OCI-LY3 (cell line): ENCODE measurements around the gene NDC1.
"Not testable (repeated sequence)": the region's sequence is repeated elsewhere in the genome, so short reads cannot be mapped to it uniquely, and the experiment has no call there.

Experiments
- H2AFZ ChIP-seq: fragments of 200-600, 300-600 bp; shearing (Covaris generic); 2 replicates; pipeline ENCODE4 v1.6.0; 2014; ENCODE audit warnings: antibody characterized with exemption, low read depth, low read length
- H3K27ac ChIP-seq: fragments of 200-600, 300-600 bp; sonication (generic); 2 replicates; pipeline ENCODE4 v1.5.1; 2014; ENCODE audit warnings: mild to moderate bottlenecking, low read length, moderate library complexity, mixed read lengths
- H3K27me3 ChIP-seq: fragments of 200-600, 300-600 bp; sonication (generic); 2 replicates; pipeline ENCODE4 v1.6.1; 2014; ENCODE audit warnings: low read depth, low read length, mixed read lengths
- H3K36me3 ChIP-seq: fragments of 200-600, 300-600 bp; sonication (generic); replicated peaks from 2 replicates; pipeline ENCODE3; 2014; ENCODE audit warnings: low read depth, low read length, mixed read lengths
- H3K4me1 ChIP-seq: fragments of 300-600, 200-600 bp; sonication (generic); 2 replicates; pipeline ENCODE4 v1.6.1; 2014; ENCODE audit warnings: low read length, mixed read lengths
- H3K4me2 ChIP-seq: fragments of 200-600, 300-600 bp; sonication (generic); 2 replicates; pipeline ENCODE4 v1.6.1; 2014; ENCODE audit warnings: low read length, mixed read lengths
- H3K4me3 ChIP-seq: fragments of 300-600, 200-600 bp; sonication (generic); 2 replicates; pipeline ENCODE4 v1.5.1; 2014; ENCODE audit warnings: antibody characterized with exemption, mild to moderate bottlenecking, low read length, moderate library complexity
- H3K79me2 ChIP-seq: fragments of 300-600, 200-600 bp; shearing (Covaris generic); 2 replicates; pipeline ENCODE4 v1.6.1; 2014; ENCODE audit warnings: mild to moderate bottlenecking, low read length, mixed read lengths
- H3K9ac ChIP-seq: fragments of 300-600, 200-600 bp; shearing (Covaris generic); 2 replicates; pipeline ENCODE4 v1.6.0; 2014; ENCODE audit warnings: mild to moderate bottlenecking, low read length, moderate library complexity
- H3K9me3 ChIP-seq: fragments of 200-600, 300-600 bp; shearing (Covaris generic); 2 replicates; pipeline ENCODE4 v1.6.1; 2014; ENCODE audit warnings: low read length, mixed read lengths; ENCODE audit not compliant: insufficient read depth
- H4K20me1 ChIP-seq: fragments of 200-600, 300-600 bp; sonication (generic); 2 replicates; pipeline ENCODE4 v1.6.1; 2016; ENCODE audit warnings: low read length, mixed read lengths; ENCODE audit not compliant: insufficient read depth
- EZH2phosphoT487 ChIP-seq: fragments of 200-600 bp; shearing (Covaris generic); IDR thresholded peaks from 2 replicates; pipeline ENCODE4 v1.6.1; 2018; ENCODE audit warnings: antibody characterized with exemption, mixed run types, low read depth
- TF ChIP-seq, protein P1 (sequence below): fragments of 200-600, 300-600 bp; sonication (generic); IDR thresholded peaks from 2 replicates; pipeline ENCODE4 v1.5.1; 2014; ENCODE audit warnings: antibody characterized with exemption, low read length, low read depth

The NDC1 gene

GRCh38 chr1:53822931-53823330 is 15.2 kb downstream of the NDC1 start:
- no peak overlapping the region for H3K9ac ChIP-seq
- H4K20me1 ChIP-seq: no peaks in the 10 kb centered on the region
- H3K36me3 ChIP-seq: peaks cover 22% of the 10 kb centered on the region
- H3K4me3 ChIP-seq: no peak overlapping the region
- no peaks in the 10 kb centered on the region for H3K9me3 ChIP-seq
- H3K27me3 ChIP-seq: no peaks in the 10 kb centered on the region
- peaks cover 30% of the 10 kb centered on the region for H3K79me2 ChIP-seq
- H2AFZ ChIP-seq: no peak overlapping the region
- H3K27ac ChIP-seq: no peak overlapping the region
- TF ChIP-seq, protein P1, sequence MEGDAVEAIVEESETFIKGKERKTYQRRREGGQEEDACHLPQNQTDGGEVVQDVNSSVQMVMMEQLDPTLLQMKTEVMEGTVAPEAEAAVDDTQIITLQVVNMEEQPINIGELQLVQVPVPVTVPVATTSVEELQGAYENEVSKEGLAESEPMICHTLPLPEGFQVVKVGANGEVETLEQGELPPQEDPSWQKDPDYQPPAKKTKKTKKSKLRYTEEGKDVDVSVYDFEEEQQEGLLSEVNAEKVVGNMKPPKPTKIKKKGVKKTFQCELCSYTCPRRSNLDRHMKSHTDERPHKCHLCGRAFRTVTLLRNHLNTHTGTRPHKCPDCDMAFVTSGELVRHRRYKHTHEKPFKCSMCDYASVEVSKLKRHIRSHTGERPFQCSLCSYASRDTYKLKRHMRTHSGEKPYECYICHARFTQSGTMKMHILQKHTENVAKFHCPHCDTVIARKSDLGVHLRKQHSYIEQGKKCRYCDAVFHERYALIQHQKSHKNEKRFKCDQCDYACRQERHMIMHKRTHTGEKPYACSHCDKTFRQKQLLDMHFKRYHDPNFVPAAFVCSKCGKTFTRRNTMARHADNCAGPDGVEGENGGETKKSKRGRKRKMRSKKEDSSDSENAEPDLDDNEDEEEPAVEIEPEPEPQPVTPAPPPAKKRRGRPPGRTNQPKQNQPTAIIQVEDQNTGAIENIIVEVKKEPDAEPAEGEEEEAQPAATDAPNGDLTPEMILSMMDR: no peak
- TF ChIP-seq EZH2phosphoT487: no peak
- H3K4me2 ChIP-seq: no peak overlapping the region
- peaks cover 3% of the 10 kb centered on the region for H3K4me1 ChIP-seq

- Histone ChIP-seq H3K4me2 (no peak overlapping the region), H4K20me1 (no peaks in the 10 kb centered on the region), H3K27me3 (no peaks in the 10 kb centered on the region), H3K79me2 (peaks cover 32% of the 10 kb centered on the region), H3K4me1 (peaks cover 3% of the 10 kb centered on the region), H3K4me3 (no peak overlapping the region), H3K9ac (no peak overlapping the region), H3K36me3 (peaks cover 20% of the 10 kb centered on the region), H2AFZ (no peak overlapping the region), H3K9me3 (no peaks in the 10 kb centered on the region), H3K27ac (no peak overlapping the region)
- TF ChIP-seq EZH2phosphoT487: no peak
- TF ChIP-seq, protein P1: no peak
Measured at GRCh38 chr1:53821380-53821779, 16.7 kb downstream of the NDC1 start.

DNA sequence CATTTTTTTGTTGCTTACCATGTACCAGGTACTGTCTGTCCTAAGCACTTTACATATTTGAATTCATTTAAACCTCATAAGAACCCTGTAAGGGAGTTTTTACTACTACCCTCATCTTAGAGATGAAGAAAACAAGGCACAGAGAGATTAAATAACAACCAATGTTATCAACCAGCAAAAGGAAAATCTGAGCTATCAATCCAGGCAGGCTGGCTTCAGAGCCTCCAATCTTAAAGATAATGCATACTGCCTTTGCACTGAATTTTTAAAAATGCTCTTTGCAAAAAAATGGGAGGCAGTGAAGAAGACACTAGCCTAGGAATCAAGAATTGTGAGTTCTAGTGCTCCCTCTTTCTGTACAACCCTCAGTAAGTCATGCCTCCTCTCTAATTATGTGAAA is 18.7 kb downstream of the NDC1 start:
- H3K4me3 ChIP-seq: no peak overlapping the region
- no peak overlapping the region for H2AFZ ChIP-seq
- peaks cover 41% of the 10 kb centered on the region for H3K79me2 ChIP-seq
- H3K36me3 ChIP-seq: peaks cover 9% of the 10 kb centered on the region
- H4K20me1 ChIP-seq: no peaks in the 10 kb centered on the region
- no peak overlapping the region for H3K27ac ChIP-seq
- H3K9me3 ChIP-seq: no peaks in the 10 kb centered on the region
- H3K9ac ChIP-seq: no peak overlapping the region
- H3K27me3 ChIP-seq: no peaks in the 10 kb centered on the region
- no peak overlapping the region for H3K4me2 ChIP-seq
- H3K4me1 ChIP-seq: no peaks in the 10 kb centered on the region
- no peak for TF ChIP-seq EZH2phosphoT487
- TF ChIP-seq, protein P1: no peak

- not testable (repeated sequence) for H3K9ac ChIP-seq, H3K9me3 ChIP-seq, H2AFZ ChIP-seq, H3K4me1 ChIP-seq, H3K27ac ChIP-seq, H4K20me1 ChIP-seq, H3K4me2 ChIP-seq, H3K4me3 ChIP-seq, H3K36me3 ChIP-seq, H3K27me3 ChIP-seq
- H3K79me2 ChIP-seq: peaks cover 38% of the 10 kb centered on the region
Measured at GRCh38 chr1:53816584-53816983, 21.5 kb downstream of the NDC1 start.

DNA sequence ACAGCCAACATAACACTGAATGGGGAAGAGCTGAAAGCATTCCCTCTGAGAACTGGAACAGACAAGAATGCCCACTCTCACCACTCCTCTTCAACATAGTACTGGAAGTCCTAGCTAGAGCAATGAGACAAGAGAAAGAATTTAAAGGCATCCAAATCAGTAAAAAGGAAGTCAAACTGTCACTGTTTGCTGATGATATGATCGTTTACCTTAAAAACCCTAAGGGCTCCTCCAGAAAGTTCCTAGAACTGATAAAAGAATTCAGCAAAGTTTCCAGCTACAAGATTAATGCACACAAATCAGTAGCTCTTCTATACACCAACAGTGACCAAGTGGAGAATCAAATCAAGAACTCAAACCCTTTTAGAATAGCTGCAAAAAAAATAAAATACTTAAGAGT is 22.6 kb downstream of the NDC1 start:
- H3K27ac ChIP-seq, H3K27me3 ChIP-seq, H4K20me1 ChIP-seq, H3K4me2 ChIP-seq, H3K9ac ChIP-seq, H2AFZ ChIP-seq, H3K4me1 ChIP-seq, H3K36me3 ChIP-seq, H3K4me3 ChIP-seq, H3K9me3 ChIP-seq: not testable (repeated sequence)
- peaks cover 41% of the 10 kb centered on the region for H3K79me2 ChIP-seq
